Effector CD8-positive, alpha-beta T cell (primary cell): ENCODE measurements around the gene MEIS2.

Experiments
- DNase-seq: peaks from one replicate; lab custom pipeline; 2025; lab: John Stamatoyannopoulos, UW

The MEIS2 gene

GRCh38 chr15:36879568-36880222 is 220.7 kb downstream of the MEIS2 start:
- no peak for DNase-seq

DNA sequence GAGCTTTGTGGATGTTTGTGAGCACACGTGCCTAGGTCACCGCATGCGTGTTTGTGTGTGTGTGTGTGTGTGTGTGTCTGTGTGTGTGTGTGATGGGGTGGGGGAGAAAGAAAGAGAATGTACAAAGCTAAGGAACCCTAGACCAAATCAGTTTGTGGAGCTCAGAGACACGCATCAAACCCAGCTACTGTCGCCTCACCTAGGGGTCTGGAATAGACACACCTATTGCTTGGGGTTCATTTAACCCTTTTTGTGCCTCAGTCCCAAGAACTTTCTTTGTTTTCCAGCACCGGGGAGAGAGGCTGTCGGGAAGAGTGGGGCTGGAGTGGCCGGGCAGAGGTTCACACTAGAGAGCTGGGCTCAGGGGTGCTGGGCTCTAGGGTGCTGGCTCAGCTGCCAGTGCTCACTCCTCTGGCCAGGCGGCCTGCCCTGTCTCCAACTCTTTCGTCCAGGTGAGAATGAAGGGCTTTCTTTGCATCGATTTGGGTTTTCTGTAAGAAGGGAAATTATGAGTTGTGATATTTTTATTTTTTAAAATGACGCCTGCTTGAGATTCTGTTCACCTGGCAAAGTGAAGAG is 221.6 kb downstream of the MEIS2 start:
- DNase-seq = no peak

DNA sequence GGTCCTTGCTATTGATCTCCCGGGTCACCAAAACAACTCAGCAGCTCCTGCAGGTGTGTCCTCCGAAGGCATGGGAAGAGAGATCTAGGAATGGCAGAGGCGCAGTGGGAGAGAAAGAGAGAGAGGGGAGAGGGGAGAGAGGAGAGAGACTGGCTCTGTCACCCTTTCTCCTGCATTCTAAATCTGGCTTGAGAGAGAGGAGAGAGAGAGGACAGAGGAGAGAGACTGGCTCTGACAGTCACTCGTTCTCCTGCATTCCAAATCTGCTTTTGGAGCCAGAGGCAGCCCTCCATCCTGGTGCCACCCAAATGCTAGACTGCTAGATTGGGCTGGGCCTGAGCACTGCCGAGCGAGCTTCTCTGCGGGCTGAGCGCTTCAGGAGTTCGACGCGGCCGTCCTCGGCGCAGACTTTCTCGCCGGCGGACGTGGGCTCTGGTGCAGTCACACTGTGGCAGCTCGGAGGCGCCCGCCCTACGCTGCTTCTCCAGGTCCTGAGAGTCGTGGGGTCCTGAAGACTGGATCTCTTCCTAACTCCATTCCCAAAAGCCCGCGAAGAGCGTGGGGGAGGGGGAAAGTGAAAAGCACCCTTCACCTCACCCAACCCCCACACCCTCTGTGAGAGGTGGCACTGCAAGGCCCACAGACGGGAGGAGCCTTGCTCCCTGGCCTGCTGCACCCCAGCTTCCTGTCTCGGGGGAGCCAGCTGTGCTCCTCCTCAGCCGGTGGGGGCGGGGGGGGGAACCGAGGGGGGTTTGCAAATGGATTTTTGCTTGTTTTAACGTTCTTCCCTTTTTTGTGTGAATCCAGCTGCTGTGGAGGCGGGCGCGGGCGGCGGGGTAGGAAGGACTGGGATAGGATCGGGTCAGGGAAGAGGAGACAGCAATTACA is 222.3 kb downstream of the MEIS2 start:
- DNase-seq = no peak

DNA sequence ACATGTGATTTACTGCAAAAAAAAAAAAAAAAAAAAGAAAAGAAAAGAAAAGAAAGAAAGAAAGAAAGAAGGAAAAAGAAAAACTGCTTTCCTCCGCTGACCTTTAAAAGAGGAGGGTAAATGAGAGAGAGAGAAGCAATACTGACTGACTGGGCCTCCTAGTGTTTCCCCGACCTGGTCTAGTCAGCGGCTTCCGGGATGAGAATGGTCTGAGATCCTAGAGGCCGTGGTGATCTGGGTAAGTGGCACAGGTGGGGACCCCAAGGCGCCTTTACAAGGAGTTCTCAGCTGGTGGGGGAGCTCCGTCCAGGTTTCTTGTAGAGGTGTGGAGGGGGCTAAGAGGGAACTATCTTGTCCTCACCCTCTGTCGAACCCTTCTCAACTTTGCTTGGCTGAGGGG is 223.1 kb downstream of the MEIS2 start:
- DNase-seq = no peak

GRCh38 chr15:36875740-36876334 is 224.5 kb downstream of the MEIS2 start:
- no peak for DNase-seq

DNA sequence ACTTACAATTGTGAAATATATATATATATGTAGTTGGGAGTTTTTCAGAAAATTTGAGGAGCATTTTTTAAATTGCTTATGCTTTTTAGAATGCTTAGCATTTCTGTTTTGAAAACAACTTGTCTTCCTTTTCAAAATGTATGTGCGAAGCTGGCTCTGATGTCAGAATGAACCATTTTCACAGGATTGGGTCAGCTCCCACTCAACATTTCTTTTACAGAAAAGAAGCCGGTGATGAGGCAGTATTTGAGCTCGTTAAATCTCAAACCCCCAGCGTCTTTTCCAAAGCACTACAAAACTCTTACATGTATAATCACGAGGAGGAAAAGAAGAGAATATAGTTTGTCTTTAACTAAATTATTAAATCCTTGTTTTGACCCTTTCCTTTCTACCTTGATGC is 225.4 kb downstream of the MEIS2 start:
- no peak for DNase-seq

DNA sequence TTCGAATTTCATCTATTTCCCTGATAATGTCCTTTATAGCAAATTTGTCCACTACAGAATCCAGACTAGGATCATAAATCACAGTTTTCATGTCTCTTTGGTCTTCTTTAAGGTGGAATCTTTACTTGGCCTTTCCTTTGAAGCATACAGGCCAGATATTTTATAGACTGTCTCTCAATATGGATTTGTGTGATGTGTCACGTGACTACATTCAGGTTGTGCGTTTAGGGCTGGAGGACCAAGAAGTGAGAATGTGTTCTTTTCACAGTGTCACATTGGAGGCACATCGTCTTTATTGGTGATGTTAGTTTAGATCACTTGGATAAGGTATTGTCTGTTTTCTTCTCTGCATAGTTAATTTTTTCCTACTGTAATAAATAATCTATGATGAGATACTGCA is 232.9 kb downstream of the MEIS2 start:
- DNase-seq = no peak

DNA sequence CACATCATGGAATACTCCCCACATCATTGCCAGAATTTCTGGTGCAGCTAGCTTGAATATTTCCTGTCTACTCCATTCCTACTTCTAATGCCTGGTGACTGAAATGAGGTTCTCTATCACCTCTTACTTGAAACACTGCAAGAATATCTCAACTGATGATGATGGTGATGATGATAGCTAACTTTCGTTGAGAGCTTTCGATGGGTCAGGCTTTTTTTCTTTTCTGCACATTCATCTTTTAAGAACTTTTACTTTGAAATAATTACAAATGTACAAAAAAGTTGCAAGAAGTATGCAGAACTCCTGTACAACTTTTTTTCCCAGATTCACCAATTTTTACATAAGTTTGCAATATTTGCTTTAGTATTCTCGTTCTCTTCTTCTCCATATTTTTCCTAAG is 233.5 kb downstream of the MEIS2 start:
- no peak for DNase-seq

DNA sequence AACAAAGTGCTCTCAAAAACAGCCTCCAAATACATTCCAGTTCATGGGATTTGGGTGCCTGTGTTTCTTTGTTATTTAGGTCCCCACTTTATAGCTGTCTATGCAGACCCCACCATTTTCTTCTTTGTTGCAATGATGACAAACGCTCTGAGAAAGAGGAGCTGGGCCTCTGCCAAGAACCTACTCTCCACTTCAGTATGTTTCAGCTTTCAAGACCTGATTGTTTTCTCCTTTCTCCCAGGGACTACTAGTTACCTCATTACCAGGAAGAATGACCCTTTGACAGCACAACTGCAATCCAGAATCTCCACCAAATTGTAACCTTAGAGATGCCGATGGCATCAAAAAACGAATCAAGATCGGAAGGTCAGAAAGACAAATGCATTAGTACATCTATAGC is 236.8 kb downstream of the MEIS2 start:
- DNase-seq = no peak

DNA sequence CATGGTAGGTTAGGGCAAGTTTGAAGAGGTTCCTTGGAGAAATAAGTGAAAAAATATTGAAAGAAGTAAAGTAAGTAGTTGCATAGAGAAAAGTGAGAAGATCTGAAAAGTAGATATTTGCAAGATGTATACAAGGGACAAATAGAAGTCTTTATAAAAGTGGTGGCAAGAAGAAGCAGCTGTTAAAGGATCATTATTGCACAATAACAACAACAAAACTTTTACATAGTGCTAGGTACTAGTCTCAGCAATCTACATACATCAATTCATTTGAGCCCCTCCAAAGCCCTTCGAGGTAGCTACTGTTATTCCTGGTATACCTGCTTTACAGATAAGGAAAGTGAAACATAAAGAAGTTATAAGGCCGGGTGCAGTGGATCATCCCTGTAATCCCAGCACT is 239.6 kb downstream of the MEIS2 start:
- no peak for DNase-seq

DNA sequence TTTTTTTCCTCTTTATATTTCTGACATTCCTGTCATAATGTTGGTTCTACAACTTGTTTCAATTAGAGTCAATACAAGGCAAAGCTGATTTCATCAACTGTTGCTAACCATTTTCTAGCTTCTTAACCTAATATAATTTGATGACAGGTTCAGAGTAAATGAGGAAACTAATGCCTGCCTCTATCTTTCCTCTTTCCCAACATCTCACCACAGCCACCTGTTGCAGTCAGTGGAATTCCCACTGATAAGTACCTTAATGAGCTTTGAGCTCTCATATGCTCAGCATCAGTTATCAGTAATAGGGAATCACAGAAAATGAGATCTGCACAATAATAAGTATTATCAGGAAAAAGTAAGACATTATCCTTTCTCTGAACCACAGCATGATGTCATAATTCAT is 241.9 kb downstream of the MEIS2 start:
- no peak for DNase-seq

GRCh38 chr15:36856339-36856973 is 243.9 kb downstream of the MEIS2 start:
- DNase-seq = no peak

GRCh38 chr15:36850864-36851263 is 249.5 kb downstream of the MEIS2 start:
- no peak for DNase-seq

DNA sequence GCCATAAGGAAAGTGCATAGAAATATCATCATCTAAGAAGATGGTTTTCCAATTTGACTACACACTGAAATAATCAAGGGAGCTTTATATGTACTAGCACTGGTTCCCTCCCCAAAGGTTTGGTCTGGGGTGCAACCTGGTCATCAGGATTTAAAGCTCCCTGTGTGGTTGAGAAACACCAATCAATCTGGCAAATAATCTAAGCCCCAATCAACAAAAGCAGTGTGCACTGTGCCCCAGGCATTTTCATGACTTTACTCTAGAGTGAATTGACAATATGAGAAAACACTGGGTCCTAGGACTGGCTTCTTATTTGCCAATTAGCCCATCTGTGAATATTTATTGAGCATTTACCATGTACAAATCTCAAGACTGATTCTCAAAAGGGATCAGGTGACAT is 255.1 kb downstream of the MEIS2 start:
- DNase-seq = no peak

- DNase-seq = no peak
Measured at GRCh38 chr15:36844534-36844998, 255.8 kb downstream of the MEIS2 start.

GRCh38 chr15:36843822-36844221 is 256.5 kb downstream of the MEIS2 start:
- no peak for DNase-seq

DNA sequence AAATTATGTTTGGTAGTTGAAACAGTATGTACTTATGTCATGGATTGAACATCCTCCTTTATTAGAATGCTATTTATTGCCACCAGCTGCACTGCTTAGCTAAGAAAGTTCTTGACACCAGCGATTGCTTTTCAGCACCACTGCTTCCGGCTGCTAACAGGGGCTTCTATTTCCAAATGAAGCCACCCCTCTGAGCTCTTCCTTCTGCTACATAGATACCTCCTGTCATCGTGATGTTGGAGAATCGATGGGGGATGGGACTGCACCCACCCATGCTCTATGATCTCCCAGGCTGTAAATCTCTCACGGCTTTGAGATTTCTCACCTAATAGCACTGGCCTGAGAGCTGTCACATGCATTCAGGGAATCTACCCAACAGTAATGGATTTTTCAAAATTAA is 259.2 kb downstream of the MEIS2 start:
- DNase-seq = no peak
